A673 (cell line): ENCODE results near the gene PAXX. TPM values are rescaled to one million over a fixed set of nuclear protein-coding genes. Genes with fewer than 3 reads are reported as not detected.

Experiments
- BruUV-seq: library from RNA; stranded (reverse); fragments of 400-500 nt; replicated peaks from 2 replicates; lab custom pipeline; 2021; lab: Mats Ljungman, UMichigan
- CTCF ChIA-PET: fragments of 300-600 bp; sonication (Branson Sonifier 250); formaldehyde crosslinking; loops from one replicate; lab custom pipeline; 2022; ENCODE audit warnings: antibody characterized with exemption; lab: Charles Lee
- POLR2A ChIA-PET: fragments of 300-600 bp; sonication (Branson Sonifier 250); formaldehyde crosslinking; loops from one replicate; lab custom pipeline; 2022; ENCODE audit warnings: antibody characterized with exemption; ENCODE audit not compliant: low non-redundant PET; lab: Charles Lee
- DNase-seq: peaks from one replicate; pipeline ENCODE4 v3.0.0-alpha.2; 2015; ENCODE audit warnings: low spot score
- H3K27ac ChIP-seq: fragments of 200-600 bp; sonication (generic); 2 replicates; pipeline ENCODE4 v1.5.1; 2016; ENCODE audit warnings: mixed run types, low read depth, mild to moderate bottlenecking, mixed read lengths, antibody characterized with exemption, low read length; ENCODE audit not compliant: poor library complexity, severe bottlenecking
- H3K27me3 ChIP-seq: fragments of 200-600 bp; sonication (generic); replicated peaks from 2 replicates; pipeline ENCODE4 v1.6.1; 2017; ENCODE audit warnings: mixed run types, low read depth, mild to moderate bottlenecking, mixed read lengths, antibody characterized with exemption, low read length; ENCODE audit not compliant: insufficient read depth, poor library complexity
- H3K36me3 ChIP-seq: fragments of 200-600 bp; sonication (generic); 2 replicates; pipeline ENCODE4 v1.6.1; 2016; ENCODE audit warnings: mixed run types, mild to moderate bottlenecking, mixed read lengths, antibody characterized with exemption, low read length; ENCODE audit not compliant: insufficient read depth, poor library complexity, severe bottlenecking
- H3K4me1 ChIP-seq: fragments of 200-600 bp; sonication (generic); 2 replicates; pipeline ENCODE4 v1.6.1; 2017; ENCODE audit warnings: mixed run types, mild to moderate bottlenecking, mixed read lengths, antibody characterized with exemption, low read length; ENCODE audit not compliant: insufficient read depth, poor library complexity, severe bottlenecking
- H3K4me3 ChIP-seq: fragments of 200-600 bp; sonication (generic); 2 replicates; pipeline ENCODE4 v1.5.1; 2016; ENCODE audit warnings: low read depth, mixed run types, mild to moderate bottlenecking, mixed read lengths, low read length; ENCODE audit not compliant: poor library complexity, severe bottlenecking
- H3K9me3 ChIP-seq: fragments of 200-600 bp; sonication (generic); 2 replicates; pipeline ENCODE4 v1.6.1; 2016; ENCODE audit warnings: mixed run types, low read depth, mild to moderate bottlenecking, mixed read lengths, antibody characterized with exemption, low read length; ENCODE audit not compliant: poor library complexity, severe bottlenecking
- CTCF ChIP-seq: fragments of 300-800, 200-600 bp; sonication (generic); conservative IDR thresholded peaks from 2 replicates; pipeline ENCODE4 v1.5.1; 2017; ENCODE audit warnings: low read depth, mild to moderate bottlenecking, antibody characterized with exemption, low read length, moderate library complexity, mixed read lengths
- EZH2 ChIP-seq: fragments of 200-600 bp; sonication (generic); IDR thresholded peaks from 2 replicates; pipeline ENCODE4 v1.6.1; 2017; ENCODE audit warnings: borderline replicate concordance, low read depth, mild to moderate bottlenecking, mixed read lengths, antibody characterized with exemption, low read length; ENCODE audit not compliant: poor library complexity, severe bottlenecking
- intact Hi-C: fragments of 100-400 bp; cut with micrococcal nuclease; formaldehyde crosslinking; loops from one replicate; pipeline ENCODE4 v1.10.0; 2022; ENCODE audit not compliant: unreplicated experiment
- total RNA-seq: library from RNA; stranded (reverse); gene quantifications from 2 replicates; pipeline ENCODE4 v1.2.3, GENCODE V29; 2021

Gene PAXX
- total RNA-seq, 1 experiment from 2014 or later, result 91.5 TPM

- Histone ChIP-seq H3K27me3 (no peaks in the 10 kb centered on the region), H3K4me3 (no peak overlapping the region), H3K27ac (no peak overlapping the region), H3K4me1 (no peaks in the 10 kb centered on the region), H3K36me3 (no peaks in the 10 kb centered on the region), H3K9me3 (no peaks in the 10 kb centered on the region)
- ChIA-PET POLR2A (no interaction called here), CTCF (no interaction called here)
- intact Hi-C loops, result no loop called here
- no TSS peak for BruUV-seq
- DNase-seq, result no peak
- TF ChIP-seq CTCF (no peak), EZH2 (no peak)
Measured at GRCh38 chr9:136958898-136959850, 33.0 kb upstream of the PAXX start.

GRCh38 chr9:136960212-136960937 lies 31.8 kb upstream of the PAXX start:
- ChIA-PET CTCF (no interaction called here), POLR2A (no interaction called here)
- no peak overlapping the region for H3K4me3 ChIP-seq
- no TSS peak for BruUV-seq
- intact Hi-C loops, result no loop called here
- no peaks in the 10 kb centered on the region for H3K9me3 ChIP-seq
- no peaks in the 10 kb centered on the region for H3K27me3 ChIP-seq
- no peak for DNase-seq
- no peaks in the 10 kb centered on the region for H3K36me3 ChIP-seq
- no peak overlapping the region for H3K27ac ChIP-seq
- TF ChIP-seq EZH2 (no peak), CTCF (no peak)
- no peaks in the 10 kb centered on the region for H3K4me1 ChIP-seq

DNA sequence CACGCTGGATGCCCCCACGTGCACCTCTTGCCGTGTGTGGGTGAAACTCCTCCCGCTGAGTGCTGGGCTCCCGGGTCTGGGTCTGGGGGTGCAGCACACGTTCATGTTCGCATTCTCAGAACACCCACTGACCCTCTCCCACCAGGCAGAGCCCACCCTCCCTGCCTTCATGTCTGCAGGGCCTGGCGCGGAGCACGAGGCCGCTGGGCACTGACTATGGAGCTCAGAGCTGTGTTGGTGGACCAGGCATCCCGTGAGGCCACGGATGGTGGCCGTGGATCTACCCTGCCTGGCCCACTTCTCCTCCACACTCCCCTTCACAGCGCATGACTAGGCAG lies 31.3 kb upstream of the PAXX start:
- Histone ChIP-seq H3K27me3 (no peaks in the 10 kb centered on the region), H3K4me3 (no peak overlapping the region), H3K36me3 (no peaks in the 10 kb centered on the region), H3K4me1 (peaks cover under 1% of the 10 kb centered on the region), H3K27ac (no peak overlapping the region), H3K9me3 (no peaks in the 10 kb centered on the region)
- ChIA-PET CTCF (no interaction called here), POLR2A (no interaction called here)
- no peak for TF ChIP-seq EZH2
- TF ChIP-seq CTCF, result no peak
- no peak for DNase-seq
- no TSS peak for BruUV-seq
- intact Hi-C loops, result no loop called here
